Vagina (tissue), 2 donors: ENCODE data around the gene CCDC92.

Experiments used
- CTCF ChIP-seq, 3 experiments: fragments of 450-650 bp in 2 of 3; fragments of 200-600 bp in 1 of 3; sonication (generic) in 1 of 3; IDR thresholded peaks; one replicate each; pipeline ENCODE4 v1.5.1; 2017 to 2019; ENCODE audit warnings: antibody characterized with exemption in 3 of 3, mild to moderate bottlenecking in 2 of 3, moderate library complexity in 2 of 3
- POLR2A ChIP-seq, 2 donors: fragments of 450-650 bp; IDR thresholded peaks; one replicate each; pipeline ENCODE4 v1.6.1; 2017; ENCODE audit warnings: antibody characterized with exemption in 2 of 2, mild to moderate bottlenecking in 2 of 2, moderate library complexity in 2 of 2

DNA sequence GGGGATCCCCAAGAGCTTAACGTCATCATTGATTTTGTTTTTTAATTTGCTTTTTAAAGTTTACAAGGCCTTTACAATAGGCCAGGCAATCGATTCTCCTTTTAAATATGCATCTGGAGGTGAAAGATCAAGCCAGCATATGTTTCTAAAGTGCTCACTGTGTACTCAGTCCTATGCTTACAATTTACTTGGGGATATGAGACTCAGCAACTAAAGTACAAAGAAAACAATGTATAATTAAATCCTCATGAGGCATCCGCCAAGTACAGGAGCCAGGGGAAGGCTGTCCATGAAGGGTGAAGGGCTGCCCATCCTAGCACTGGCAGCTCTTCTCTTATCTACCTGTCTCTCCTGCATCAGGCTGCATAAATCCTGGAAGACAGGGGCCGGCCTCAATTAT lies 11.8 kb downstream of the CCDC92 start:
- no peak for TF ChIP-seq CTCF (IDR thresholded peaks at IDR 0.05)
- no peak for TF ChIP-seq POLR2A (IDR thresholded peaks at IDR 0.05)
